GM12801 (cell line): ENCODE results near the gene REPIN1.

Experiments
- TF ChIP-seq, protein P1 (sequence below): IDR thresholded peaks from one replicate; pipeline ENCODE4 v1.5.1; 2011; ENCODE audit warnings: control low read depth; ENCODE audit not compliant: insufficient read length; ENCODE audit errors: extremely low read depth

Gene REPIN1

DNA sequence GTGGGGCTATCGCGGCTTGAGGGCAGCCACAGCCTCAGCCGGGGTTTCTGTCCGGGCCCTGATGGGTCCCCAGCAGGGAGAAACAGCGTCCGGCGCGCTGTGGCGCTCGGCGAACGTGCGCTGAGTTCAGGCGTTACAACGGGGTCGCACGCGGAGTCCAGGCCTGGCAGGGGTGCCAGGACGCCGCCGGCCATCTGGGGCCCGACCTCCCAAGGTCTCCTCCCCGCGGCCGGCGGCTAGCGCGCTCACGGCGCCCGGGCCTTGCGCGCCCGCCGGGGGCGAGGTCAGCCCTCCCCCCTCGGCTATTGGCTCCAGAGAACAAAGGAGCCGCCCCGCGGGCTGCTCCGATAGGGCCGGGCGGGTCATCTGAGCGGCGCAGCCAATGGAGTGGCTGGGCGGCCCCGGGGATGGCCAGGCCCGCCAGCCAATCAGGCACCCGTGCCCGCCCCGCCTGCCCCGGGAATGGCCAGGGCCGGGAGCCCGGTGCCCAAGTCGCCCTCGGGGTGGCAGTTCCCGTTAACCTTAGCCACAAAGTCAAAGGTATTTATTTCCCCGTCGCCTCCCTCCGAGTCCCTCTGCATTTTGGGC, 10.3 kb downstream of the REPIN1 start, which contains the start of gene ZNF775:
Gene ZNF775, plus strand, starts transcription at position 478 of the 588 bp plus-strand sequence. CDS start 9,141 bp downstream, outside the sequence.
- TF ChIP-seq, protein P1, sequence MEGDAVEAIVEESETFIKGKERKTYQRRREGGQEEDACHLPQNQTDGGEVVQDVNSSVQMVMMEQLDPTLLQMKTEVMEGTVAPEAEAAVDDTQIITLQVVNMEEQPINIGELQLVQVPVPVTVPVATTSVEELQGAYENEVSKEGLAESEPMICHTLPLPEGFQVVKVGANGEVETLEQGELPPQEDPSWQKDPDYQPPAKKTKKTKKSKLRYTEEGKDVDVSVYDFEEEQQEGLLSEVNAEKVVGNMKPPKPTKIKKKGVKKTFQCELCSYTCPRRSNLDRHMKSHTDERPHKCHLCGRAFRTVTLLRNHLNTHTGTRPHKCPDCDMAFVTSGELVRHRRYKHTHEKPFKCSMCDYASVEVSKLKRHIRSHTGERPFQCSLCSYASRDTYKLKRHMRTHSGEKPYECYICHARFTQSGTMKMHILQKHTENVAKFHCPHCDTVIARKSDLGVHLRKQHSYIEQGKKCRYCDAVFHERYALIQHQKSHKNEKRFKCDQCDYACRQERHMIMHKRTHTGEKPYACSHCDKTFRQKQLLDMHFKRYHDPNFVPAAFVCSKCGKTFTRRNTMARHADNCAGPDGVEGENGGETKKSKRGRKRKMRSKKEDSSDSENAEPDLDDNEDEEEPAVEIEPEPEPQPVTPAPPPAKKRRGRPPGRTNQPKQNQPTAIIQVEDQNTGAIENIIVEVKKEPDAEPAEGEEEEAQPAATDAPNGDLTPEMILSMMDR = no peak

DNA sequence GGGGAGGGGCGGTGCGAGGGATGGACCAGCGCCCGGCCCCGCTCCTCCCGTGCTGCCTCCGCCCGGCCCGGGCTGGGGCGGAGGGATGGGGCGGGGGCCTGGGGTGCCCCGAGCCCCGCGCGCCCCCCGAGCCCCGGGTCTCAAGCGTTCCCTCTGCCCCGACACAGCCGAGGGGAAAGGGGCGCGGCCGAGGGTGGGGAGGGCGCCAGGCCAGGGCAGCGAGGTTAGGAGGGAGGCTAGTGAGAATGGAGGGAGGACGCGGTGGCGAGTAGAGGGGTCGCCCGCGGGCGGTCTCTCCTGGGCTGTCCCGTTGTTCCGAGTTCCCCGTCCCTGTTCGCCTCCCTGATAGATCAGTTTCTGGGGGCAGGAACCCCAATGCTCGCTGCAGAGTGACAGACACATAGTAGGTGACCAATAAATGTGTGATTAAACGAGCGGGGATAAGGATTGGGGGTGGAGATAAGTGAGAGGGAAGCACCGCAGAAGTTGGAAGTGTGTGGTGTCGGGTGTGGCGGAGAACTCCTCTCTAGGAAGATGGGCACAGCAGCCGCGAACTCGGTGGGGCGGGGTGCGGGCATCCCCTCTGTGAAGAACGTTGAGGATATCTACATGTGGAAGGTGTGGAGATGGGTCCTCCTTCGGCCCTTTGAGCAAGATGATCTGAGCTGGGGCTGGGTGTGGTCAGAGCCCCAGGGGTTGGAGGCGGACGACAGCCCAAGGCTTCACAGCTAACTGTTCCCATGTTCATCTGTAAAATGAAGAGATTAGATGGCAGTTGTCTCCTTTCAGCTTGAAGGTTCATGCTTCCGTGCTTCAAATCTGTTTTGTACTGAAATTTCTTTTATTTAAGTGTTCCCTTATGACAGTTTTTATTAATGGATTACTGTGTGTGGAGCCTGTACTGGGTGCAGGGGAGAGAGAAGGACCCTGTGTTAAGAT, 11.1 kb downstream of the REPIN1 start:
- TF ChIP-seq, protein P1 = no peak

DNA sequence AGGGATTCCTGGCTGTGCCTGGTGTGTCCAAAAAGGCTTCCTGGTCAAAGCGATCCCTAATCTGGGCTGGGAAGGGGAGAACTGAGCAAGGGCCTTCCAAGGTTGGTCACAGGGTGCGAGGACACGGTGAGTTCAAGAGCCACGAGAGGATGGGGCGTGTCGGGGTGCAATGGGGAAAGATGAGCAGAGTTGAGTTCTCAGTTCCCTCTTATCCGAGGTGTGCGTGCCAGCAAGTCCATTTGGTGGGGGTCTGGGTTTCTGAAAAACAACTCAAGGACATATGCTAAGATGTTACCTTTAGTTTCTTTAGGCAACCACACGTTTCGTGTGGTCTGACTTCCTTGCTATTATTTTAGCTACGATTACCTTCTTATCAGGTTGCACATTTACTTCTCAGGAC, 11.8 kb downstream of the REPIN1 start:
- TF ChIP-seq, protein P1 = no peak

DNA sequence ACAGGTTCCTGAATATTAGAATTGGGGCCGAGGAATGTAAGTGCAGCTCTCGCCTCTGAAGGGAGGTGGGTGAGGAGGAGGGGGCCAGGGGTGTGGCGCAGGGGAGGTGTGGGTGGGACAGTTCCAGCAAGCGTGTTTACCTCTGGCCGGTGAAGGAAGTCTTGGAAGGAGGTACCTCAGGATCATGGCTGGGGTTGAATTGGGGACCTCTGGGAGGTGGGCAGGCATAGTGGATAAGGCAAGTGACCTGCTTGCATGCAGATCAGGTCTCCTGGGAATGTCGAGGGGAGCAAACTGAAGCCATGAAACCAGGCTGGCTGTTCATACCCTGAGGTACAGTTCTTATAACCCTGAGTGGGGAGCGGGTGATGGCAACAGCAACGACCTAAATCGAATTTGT, 12.5 kb downstream of the REPIN1 start:
- TF ChIP-seq, protein P1 = no peak

DNA sequence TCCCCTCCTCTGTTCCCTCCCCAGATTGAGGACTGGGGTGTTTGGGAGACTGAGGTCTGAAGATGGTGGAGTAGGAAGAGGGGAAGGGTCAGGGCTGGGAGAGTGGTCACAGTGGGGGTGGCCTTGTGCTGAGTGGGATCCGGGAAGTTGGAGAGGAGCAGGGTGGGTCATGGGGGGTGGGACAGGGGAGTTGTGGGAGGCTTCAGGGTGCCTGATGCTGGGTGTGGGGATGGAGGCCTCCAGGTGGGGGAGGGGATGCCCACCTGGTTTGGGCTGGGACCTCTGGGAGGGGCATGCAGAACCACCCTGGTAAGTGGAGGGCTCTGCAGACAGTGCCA, 13.1 kb downstream of the REPIN1 start:
- TF ChIP-seq, protein P1 = no peak

DNA sequence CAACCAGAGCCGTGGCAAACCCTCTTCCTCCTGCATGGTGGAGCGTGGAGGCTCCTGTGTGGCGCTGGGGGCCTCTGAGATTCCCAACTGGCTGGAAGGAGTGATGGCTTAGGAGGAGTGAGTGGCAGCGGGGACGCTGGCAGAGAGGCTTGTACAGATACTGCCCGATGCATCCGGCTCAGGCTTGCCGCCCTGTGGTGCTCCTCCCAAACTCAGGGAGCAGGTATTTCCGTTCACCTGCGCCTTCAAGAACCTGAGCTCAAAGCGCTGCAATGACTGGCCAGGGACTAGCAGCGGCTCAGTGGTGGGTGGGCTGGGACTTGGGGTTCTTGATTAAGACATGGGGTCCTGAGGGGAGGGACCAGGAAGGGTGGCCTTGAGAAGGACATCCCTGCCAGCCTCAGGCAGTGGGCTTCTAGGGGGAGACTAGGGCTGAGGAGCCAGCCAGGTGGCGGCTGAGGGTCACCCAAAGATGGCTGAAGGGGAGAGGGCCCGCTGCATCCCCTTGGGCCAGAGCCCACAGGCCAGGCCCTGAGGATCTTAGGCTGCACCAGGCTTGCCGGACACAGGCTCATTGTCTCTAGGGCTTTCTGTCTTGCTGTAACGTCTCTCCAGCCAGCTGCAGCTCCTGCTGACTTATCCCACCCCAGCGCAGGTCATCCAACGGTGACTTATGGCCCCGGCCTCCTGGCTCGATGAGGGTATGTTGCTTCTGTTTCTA, 13.7 kb downstream of the REPIN1 start:
- TF ChIP-seq, protein P1 = no peak

DNA sequence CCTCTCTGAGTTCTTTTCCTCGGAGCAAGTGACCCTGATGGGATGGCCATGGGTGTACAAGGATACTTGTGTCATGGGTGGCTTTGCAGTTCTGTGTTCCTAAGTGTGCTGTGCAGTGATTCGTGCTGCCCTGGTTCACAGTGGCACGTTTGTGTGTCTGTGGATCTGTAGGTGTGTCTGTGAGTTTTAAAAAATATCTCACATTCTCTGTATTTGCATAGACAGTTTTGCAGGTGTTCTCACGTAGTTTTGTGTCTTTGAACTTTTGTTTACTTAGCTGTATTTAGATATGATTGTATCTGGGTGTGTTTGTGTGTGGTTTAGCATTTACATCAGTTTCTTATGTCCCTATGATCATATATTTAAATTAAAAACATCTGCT, 14.2 kb downstream of the REPIN1 start:
- TF ChIP-seq, protein P1 = no peak
